Cardiac fibroblast (primary cell): ENCODE measurements around the gene PRSS56.

Experiments used
- DNase-seq, 2 donors: peaks; one replicate each; pipeline versions ENCODE4 v3.0.0 to v3.0.0-alpha.2; 2010; ENCODE audit warnings: low read depth in 2 of 2
- H3K4me3 ChIP-seq, 2 donors: replicated peaks in 1 of 2; 1 replicate in 1 of 2; 2 replicates in 1 of 2; pipeline ENCODE4 v1.5.1; 2011; ENCODE audit warnings: low read depth in 2 of 2, low read length in 2 of 2, mild to moderate bottlenecking in 2 of 2, moderate library complexity in 1 of 2
- TF ChIP-seq, protein P1 (sequence below): IDR thresholded peaks from one replicate; pipeline ENCODE4 v1.5.1; 2011; ENCODE audit warnings: low read depth, mild to moderate bottlenecking, low read length, inconsistent platforms

The PRSS56 gene

GRCh38 chr2:232541961-232542714 lies 21.9 kb downstream of the PRSS56 start:
- TF ChIP-seq, protein P1, sequence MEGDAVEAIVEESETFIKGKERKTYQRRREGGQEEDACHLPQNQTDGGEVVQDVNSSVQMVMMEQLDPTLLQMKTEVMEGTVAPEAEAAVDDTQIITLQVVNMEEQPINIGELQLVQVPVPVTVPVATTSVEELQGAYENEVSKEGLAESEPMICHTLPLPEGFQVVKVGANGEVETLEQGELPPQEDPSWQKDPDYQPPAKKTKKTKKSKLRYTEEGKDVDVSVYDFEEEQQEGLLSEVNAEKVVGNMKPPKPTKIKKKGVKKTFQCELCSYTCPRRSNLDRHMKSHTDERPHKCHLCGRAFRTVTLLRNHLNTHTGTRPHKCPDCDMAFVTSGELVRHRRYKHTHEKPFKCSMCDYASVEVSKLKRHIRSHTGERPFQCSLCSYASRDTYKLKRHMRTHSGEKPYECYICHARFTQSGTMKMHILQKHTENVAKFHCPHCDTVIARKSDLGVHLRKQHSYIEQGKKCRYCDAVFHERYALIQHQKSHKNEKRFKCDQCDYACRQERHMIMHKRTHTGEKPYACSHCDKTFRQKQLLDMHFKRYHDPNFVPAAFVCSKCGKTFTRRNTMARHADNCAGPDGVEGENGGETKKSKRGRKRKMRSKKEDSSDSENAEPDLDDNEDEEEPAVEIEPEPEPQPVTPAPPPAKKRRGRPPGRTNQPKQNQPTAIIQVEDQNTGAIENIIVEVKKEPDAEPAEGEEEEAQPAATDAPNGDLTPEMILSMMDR: no peak
- no peak for DNase-seq
- no peak overlapping the region for H3K4me3 ChIP-seq

DNA sequence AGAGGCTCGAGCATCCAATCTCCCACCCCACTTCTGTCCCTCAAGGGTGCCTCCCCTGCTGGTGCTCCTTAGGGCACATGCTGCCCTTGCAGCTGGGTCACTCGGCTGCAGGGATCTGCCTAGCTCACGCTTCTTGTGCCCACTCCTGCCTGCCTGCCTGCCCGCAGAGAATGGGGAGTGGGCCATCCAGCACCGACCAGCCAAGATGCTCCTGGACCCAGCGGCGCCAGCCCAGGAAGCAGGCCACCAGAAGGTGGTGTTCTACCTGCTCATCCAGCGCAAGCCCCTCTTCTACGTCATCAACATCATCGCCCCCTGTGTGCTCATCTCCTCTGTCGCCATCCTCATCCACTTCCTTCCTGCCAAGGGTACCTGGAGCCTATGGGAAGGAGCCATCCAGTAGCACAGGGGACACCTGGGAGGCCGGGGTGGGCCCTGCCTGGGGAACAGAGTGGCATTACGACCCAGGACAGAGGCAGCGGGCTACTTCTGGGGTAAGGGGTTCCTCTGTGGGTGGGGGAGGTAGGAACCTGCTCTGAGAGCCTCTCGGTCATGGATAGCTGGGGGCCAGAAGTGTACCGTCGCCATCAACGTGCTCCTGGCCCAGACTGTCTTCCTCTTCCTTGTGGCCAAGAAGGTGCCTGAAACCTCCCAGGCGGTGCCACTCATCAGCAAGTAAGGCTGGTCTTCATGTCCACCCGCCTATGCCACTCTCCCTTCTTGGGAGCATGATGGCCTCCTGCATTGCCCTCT lies 22.7 kb downstream of the PRSS56 start:
- no peak overlapping the region for H3K4me3 ChIP-seq
- TF ChIP-seq, protein P1: no peak
- no peak for DNase-seq

DNA sequence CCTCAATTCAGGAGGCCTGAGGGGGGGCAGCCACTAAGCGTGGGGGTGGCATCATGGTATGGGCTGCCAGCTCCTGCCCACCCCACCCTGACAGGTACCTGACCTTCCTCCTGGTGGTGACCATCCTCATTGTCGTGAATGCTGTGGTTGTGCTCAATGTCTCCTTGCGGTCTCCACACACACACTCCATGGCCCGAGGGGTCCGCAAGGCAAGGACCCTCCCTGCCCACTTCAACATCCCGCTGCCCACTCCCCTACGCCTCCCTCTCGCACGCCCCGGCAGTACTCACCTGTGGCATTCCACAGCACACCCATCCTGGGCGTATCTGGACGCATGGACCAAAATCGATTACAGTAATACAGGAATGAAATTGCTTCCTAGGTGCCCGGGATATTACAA lies 23.3 kb downstream of the PRSS56 start:
- no peak overlapping the region for H3K4me3 ChIP-seq
- TF ChIP-seq, protein P1: no peak
- DNase-seq: no peak

- DNase-seq: no peak
- H3K4me3 ChIP-seq: no peak overlapping the region
- TF ChIP-seq, protein P1: no peak
Measured at GRCh38 chr2:232543928-232544631, 23.9 kb downstream of the PRSS56 start.

DNA sequence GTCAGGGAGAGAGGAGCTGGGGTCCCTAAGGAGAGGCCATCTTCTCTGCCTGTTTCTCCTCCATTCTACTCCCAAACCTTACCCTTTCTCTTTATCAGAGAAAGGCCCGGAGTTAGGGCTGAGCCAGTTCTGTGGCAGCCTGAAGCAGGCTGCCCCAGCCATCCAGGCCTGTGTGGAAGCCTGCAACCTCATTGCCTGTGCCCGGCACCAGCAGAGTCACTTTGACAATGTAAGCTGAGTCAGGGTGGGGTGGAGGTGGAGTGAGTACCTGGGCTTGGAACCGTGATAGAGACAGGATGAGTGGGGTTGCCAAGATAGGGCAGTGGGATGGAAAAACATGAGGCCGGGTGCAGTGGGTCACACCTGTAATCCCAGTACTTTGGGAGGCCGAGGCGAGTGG lies 24.5 kb downstream of the PRSS56 start:
- TF ChIP-seq, protein P1: no peak
- H3K4me3 ChIP-seq: no peak overlapping the region
- DNase-seq: no peak

DNA sequence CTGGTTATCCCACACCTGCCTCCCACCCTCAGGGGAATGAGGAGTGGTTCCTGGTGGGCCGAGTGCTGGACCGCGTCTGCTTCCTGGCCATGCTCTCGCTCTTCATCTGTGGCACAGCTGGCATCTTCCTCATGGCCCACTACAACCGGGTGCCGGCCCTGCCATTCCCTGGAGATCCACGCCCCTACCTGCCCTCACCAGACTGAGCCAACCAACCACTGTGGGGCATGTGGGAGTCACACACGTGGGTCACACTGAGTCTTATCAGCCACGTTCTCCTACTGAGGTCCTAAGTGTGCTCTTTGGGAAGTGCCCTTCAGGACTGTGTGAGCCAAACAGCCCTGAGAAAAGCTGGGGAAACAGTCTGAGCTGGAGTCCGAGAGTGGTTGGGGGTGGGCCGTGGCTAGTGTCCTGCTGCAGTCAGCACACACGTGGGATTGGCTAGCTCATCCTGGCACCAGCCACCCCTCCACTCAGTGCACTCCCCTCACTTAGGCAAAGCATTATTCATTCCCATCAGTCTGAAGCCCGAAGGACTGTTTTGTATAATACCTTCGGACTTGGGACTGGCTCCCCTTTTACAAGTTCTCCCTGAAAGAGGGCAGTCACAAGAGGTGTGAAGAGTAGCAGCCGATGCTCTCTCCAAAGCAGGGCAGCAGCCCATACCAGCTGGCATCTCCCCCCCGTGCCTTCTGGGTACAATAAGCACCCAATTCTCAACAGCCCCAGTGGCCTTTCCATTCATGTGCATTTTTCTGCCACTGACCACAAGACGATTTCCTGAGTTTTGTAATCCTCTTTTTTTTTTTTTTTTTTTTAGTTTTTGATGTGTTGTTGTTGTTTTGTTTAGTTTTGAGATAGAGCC lies 25.6 kb downstream of the PRSS56 start:
- no peak for DNase-seq
- H3K4me3 ChIP-seq: no peak overlapping the region
- TF ChIP-seq, protein P1: no peak
